SK-N-SH (cell line): ENCODE data around the gene SHF.

Experiments
- ELF1 ChIP-seq: IDR thresholded peaks from 2 replicates; pipeline ENCODE4 v1.4.0; 2012
- EZH2phosphoT487 ChIP-seq: fragments of 200-600 bp; sonication (generic); IDR thresholded peaks from 2 replicates; pipeline ENCODE4 v1.6.1; 2017; ENCODE audit warnings: low read depth, mixed run types, mild to moderate bottlenecking, antibody characterized with exemption, moderate library complexity, borderline replicate concordance
- JUND ChIP-seq: IDR thresholded peaks from 2 replicates; pipeline ENCODE4 v1.4.0; 2012
- MXI1 ChIP-seq: IDR thresholded peaks from 2 replicates; pipeline ENCODE4 v1.6.1; 2012; ENCODE audit warnings: mild to moderate bottlenecking, low read depth, low read length, improper control_type of control experiment
- NRF1 ChIP-seq: IDR thresholded peaks from 2 replicates; pipeline ENCODE4 v1.6.1; 2012; ENCODE audit warnings: low read depth, mild to moderate bottlenecking, low read length
- RFX5 ChIP-seq: IDR thresholded peaks from 2 replicates; pipeline ENCODE4 v1.6.1; 2012; ENCODE audit warnings: mild to moderate bottlenecking, improper control_type of control experiment, low read length
- SMC3 ChIP-seq: IDR thresholded peaks from 2 replicates; pipeline ENCODE4 v1.6.1; 2012; ENCODE audit warnings: low read depth, low read length, improper control_type of control experiment
- TF ChIP-seq, protein P1 (sequence below): fragments of 200-600 bp; sonication (generic); IDR thresholded peaks from 2 replicates; pipeline ENCODE4 v1.6.1; 2017; ENCODE audit warnings: antibody characterized with exemption, mild to moderate bottlenecking, moderate library complexity

DNA sequence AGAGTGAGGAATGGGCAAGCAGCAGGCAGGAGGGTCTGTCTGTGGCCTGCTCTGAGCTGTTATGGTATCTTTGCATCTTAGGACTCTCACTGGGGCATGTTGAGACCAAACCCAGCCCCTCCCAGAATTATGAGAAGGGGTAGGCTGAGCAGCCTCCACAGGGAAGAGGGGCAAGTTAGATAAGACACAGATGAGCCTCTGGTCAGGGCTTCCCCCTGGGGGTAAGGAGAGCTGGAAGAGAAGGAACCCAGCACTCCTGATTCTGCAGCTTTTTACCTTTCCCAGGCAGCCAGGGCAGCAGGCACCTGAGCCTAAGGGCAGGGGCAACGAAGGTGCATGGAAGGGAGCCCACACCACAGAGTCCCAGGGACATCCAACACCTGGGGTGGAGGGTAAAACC is 38.7 kb downstream of the SHF start:
- TF ChIP-seq ELF1 (no peak), SMC3 (no peak), EZH2phosphoT487 (no peak), NRF1 (no peak), JUND (no peak), RFX5 (no peak), MXI1 (no peak)
- TF ChIP-seq, protein P1, sequence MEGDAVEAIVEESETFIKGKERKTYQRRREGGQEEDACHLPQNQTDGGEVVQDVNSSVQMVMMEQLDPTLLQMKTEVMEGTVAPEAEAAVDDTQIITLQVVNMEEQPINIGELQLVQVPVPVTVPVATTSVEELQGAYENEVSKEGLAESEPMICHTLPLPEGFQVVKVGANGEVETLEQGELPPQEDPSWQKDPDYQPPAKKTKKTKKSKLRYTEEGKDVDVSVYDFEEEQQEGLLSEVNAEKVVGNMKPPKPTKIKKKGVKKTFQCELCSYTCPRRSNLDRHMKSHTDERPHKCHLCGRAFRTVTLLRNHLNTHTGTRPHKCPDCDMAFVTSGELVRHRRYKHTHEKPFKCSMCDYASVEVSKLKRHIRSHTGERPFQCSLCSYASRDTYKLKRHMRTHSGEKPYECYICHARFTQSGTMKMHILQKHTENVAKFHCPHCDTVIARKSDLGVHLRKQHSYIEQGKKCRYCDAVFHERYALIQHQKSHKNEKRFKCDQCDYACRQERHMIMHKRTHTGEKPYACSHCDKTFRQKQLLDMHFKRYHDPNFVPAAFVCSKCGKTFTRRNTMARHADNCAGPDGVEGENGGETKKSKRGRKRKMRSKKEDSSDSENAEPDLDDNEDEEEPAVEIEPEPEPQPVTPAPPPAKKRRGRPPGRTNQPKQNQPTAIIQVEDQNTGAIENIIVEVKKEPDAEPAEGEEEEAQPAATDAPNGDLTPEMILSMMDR, result no peak
